Skeletal muscle tissue (tissue), 4 donors: Measurements from ENCODE around the gene TMEM236. TPM values are rescaled to one million over a fixed set of nuclear protein-coding genes. Genes with fewer than 3 reads are reported as not detected.

Source experiments
- H3K27ac ChIP-seq: one replicate; pipeline ENCODE4 v1.7.0; 2013; ENCODE audit warnings: mild to moderate bottlenecking, low read depth, low read length, inconsistent platforms
- H3K27me3 ChIP-seq, 3 donors: one replicate each; pipeline ENCODE4 v1.7.0; 2013; ENCODE audit warnings: low read length in 3 of 3; ENCODE audit not compliant: control insufficient read depth in 3 of 3, insufficient read depth in 3 of 3
- H3K36me3 ChIP-seq, 3 donors: one replicate each; pipeline ENCODE4 v1.7.0; 2013; ENCODE audit warnings: low read length in 3 of 3; ENCODE audit not compliant: control insufficient read depth in 3 of 3, insufficient read depth in 3 of 3
- H3K4me1 ChIP-seq, 3 donors: one replicate each; pipeline ENCODE4 v1.7.0; 2013; ENCODE audit warnings: low read length in 3 of 3, mild to moderate bottlenecking in 3 of 3; ENCODE audit not compliant: control insufficient read depth in 3 of 3, insufficient read depth in 3 of 3
- H3K4me3 ChIP-seq, 3 donors: one replicate each; pipeline ENCODE4 v1.7.0; 2013; ENCODE audit warnings: low read length in 3 of 3
- H3K9ac ChIP-seq, 3 donors: one replicate each; pipeline ENCODE4 v1.7.0; 2013; ENCODE audit warnings: low read length in 3 of 3, mild to moderate bottlenecking in 3 of 3, moderate library complexity in 2 of 3, low read depth in 1 of 3
- H3K9me3 ChIP-seq, 3 donors: one replicate each; pipeline ENCODE4 v1.7.0; 2013; ENCODE audit warnings: low read length in 3 of 3; ENCODE audit not compliant: control insufficient read depth in 3 of 3
- total RNA-seq: library from RNA; depleted of rRNA; stranded (reverse); fragments of >200 nt; gene quantifications from one replicate; pipeline ENCODE4 v1.2.3, GENCODE V29; 2014
- donor health status: Osteomylitis.

TMEM236 gene
- total RNA-seq, 1 donor from 2014 or later: under 0.01 TPM

DNA sequence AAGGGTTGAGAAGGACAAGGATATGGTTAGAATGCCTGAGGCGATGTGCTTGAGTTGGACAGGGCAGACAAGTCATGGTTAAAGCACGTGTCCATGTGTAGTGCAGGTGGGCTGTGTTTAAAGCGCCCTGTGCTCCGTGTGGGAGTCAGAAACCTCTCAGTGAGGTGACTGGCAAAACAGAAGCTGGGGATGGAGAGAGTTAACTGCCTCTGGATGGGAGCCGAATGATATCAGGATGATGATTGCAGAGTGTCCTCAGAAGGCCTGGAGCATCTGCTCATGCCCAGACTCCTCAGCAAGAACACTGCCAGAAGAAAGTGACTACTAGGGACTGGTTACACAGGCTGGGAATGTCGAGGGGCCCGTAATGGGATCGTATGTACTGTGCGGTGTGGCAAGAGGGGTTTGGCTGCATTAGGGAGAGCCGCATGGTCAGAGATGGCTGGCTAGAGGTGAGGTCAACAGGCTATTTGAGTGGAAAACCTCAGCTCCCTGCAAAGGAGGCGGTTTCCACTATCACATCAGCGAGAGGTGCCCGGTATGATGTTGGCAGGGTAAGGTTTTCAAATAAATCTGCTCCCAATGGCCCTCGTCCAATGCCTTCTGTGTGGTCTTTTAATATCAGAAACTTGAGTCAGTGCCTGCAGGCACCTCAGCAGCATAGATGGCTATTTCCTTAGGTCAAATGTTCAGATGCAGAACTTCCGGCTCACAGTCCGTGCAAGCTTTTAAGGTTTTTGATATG is 31.1 kb downstream of the TMEM236 start:
- Histone ChIP-seq H3K9me3 (no peaks in the 10 kb centered on the region), H3K27me3 (no peaks in the 10 kb centered on the region), H3K36me3 (no peaks in the 10 kb centered on the region), H3K4me3 (peak overlapping the region; percentile 57 to 62 (median 60)), H3K4me1 (peaks cover 11 to 31% (median 23%) of the 10 kb centered on the region in 3 donors), H3K27ac (peak overlapping the region; percentile 89), H3K9ac (peak overlapping the region; percentile 41 to 71 (median 66))

DNA sequence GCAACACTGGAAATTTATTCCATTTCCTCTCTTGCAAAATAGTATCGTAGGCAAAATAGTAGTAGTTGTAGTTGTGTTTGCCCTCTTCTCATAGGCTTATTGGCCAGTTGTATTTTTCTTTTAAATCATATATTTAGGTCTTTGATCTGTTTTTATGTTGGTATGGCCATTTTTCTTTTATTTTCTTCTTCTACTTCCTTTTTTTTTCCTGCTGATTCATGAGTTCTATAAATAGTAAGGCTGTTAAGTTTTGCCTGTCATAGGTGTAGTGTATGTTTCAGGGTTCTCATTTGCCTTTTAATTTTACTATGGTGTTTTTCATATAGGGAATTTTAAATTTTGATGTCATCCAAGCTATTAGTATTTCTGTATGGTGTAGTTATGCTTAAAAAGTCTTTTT is 31.8 kb downstream of the TMEM236 start:
- Histone ChIP-seq H3K27me3 (no peaks in the 10 kb centered on the region), H3K4me3 (peak overlapping the region; percentile 57 to 62 (median 60)), H3K9me3 (no peaks in the 10 kb centered on the region), H3K9ac (peak overlapping the region; percentile 41 to 71 (median 66)), H3K36me3 (no peaks in the 10 kb centered on the region), H3K27ac (peak overlapping the region; percentile 89), H3K4me1 (peaks cover 11 to 31% (median 23%) of the 10 kb centered on the region in 3 donors)

DNA sequence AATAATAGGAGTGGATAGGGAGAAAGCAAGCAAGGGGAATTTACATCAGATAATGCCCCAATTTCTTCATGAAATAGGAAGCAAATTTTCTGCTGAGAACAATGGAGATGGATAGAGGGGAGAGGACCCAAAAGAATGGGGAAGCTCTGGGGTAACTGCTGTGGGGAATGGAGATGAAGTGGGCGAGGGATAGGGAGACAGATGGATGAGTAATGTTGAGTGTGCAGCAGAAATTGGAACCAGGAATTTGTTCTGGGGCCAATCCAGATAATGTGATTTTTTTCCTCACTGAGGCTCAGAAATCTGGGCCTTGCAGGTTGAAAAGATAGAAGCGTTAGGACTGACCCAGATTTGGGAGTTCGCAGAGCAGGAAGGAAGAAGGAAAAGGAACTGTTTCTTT is 32.7 kb downstream of the TMEM236 start:
- Histone ChIP-seq H3K9ac (no peak overlapping the region), H3K36me3 (no peaks in the 10 kb centered on the region), H3K27ac (peak overlapping the region; percentile 89), H3K27me3 (no peaks in the 10 kb centered on the region), H3K4me1 (peaks cover 11 to 31% (median 23%) of the 10 kb centered on the region in 3 donors), H3K9me3 (no peaks in the 10 kb centered on the region), H3K4me3 (no peak overlapping the region)

DNA sequence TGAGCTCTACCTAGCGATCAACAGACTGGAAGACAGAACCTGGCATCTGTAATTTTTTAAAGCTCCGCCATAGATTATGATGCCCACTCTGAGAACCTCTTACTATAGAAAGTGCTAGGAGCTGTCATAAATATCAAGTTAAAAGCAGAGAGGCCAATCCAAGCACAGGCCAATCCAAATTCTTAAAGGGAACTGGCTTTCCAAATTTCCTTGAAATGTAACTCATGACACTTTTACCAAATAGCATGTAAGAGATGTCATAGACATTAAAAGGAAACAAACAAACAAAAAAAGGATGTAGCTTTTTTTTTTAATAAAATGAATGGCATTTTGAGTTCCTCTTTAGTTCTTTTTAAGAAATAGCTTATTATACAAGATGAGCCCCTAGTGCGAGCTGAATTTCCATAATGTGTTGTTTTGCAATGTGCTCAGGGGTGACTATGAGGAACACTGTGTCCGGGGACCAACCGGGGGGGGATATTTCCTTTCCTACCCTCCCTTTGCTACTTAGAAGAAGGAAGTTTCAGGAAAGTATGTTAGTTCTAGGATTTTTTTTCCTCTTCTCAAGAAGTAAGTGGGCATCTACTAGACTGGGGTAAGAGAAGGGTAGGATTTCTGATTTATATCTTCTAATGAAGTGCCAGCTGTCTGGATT is 33.4 kb downstream of the TMEM236 start:
- Histone ChIP-seq H3K36me3 (no peaks in the 10 kb centered on the region), H3K27ac (peak overlapping the region; percentile 50), H3K4me1 (peaks cover 11 to 31% (median 23%) of the 10 kb centered on the region in 3 donors), H3K4me3 (no peak overlapping the region), H3K27me3 (no peaks in the 10 kb centered on the region), H3K9ac (no peak overlapping the region), H3K9me3 (no peaks in the 10 kb centered on the region)

DNA sequence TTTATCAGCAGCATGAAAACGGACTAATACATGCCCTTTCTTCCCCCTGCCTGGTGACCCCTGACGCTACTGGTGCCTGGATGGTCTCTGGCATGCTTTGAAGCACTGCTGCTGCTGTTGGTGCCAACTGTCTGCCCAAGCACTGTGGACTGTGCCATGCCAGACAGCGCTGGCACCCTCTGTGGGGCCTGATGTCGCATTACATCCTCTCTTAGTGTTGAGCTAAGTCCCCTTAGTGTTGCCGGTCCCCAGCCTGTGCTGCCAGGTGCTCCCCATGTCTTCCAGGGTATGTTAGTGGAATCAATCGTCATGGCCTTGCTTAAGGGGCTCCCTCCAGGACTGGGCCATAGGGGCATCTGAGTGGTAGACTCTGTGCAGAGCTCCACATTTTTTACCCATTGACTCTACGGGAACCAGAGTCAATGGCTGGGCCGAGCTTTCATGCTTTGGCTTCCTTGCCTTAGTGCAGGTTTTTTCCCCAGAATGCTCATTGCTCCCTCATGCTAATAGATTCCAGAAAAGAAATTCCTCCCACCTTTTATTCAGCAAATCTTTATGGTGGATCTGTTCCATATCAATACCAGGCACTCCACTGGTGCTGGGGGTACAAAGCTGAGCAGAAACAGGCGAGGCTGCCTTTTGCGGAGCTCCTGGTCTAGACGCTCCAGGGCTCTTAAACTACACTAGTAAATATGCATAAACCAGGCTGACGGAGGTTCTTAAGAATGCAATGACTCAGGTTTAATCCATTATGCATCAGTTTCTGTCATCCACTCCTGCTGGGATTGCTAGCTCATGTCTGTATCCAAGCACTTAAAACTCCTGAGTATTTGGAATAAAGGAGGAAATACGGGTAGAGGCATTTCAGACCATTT is 35.3 kb downstream of the TMEM236 start:
- no peaks in the 10 kb centered on the region for H3K9me3 ChIP-seq
- no peak overlapping the region for H3K27ac ChIP-seq
- H3K36me3 ChIP-seq: no peaks in the 10 kb centered on the region
- no peak overlapping the region for H3K9ac ChIP-seq
- H3K4me3 ChIP-seq: no peak overlapping the region
- no peaks in the 10 kb centered on the region for H3K27me3 ChIP-seq
- H3K4me1 ChIP-seq: peaks cover 11 to 29% (median 23%) of the 10 kb centered on the region in 3 donors

DNA sequence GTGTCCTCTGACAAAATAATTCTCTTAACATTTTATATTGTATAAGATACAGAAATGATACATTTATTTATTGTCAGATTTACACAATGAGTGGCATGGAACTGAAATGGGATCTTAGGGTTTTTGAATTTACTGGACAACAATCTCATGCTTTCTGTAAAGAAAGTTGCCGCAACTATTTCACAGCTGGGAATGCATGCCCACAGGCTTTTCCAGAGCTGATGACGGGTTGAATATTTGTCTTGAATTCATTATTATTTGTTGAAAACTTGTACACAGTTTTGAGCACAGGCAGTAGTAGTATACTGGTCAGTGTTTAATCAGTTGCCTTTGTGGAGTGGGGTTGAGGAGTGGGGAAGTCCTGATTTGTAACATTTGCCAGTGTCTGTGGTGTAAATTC is 36.6 kb downstream of the TMEM236 start:
- Histone ChIP-seq H3K9ac (no peak overlapping the region), H3K36me3 (no peaks in the 10 kb centered on the region), H3K4me3 (no peak overlapping the region), H3K27me3 (no peaks in the 10 kb centered on the region), H3K9me3 (no peaks in the 10 kb centered on the region), H3K27ac (no peak overlapping the region), H3K4me1 (peaks cover 2 to 17% (median 15%) of the 10 kb centered on the region in 3 donors)

DNA sequence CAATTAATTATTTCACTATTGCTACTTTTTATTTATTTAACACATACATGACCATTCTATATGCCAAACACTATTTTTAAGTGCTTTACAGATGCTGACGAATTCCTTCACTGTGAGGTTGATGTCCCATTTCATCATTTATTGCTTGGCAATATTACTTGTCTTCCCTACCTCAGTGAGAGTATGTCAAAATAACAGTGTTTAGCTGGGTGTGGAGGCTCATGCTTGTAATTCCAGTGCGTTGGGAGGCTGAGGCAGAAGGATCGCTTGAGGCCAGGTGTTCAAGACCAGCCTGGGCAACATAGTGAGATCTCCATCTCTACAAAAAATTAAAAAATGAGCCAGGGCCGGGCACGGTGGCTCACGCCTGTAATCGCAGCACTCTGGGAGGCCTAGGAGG is 37.4 kb downstream of the TMEM236 start:
- H3K9ac ChIP-seq: no peak overlapping the region
- H3K4me3 ChIP-seq: no peak overlapping the region
- H3K27ac ChIP-seq: no peak overlapping the region
- no peaks in the 10 kb centered on the region for H3K36me3 ChIP-seq
- no peaks in the 10 kb centered on the region for H3K9me3 ChIP-seq
- H3K27me3 ChIP-seq: no peaks in the 10 kb centered on the region
- H3K4me1 ChIP-seq: peaks cover 2 to 14% (median 14%) of the 10 kb centered on the region in 3 donors

DNA sequence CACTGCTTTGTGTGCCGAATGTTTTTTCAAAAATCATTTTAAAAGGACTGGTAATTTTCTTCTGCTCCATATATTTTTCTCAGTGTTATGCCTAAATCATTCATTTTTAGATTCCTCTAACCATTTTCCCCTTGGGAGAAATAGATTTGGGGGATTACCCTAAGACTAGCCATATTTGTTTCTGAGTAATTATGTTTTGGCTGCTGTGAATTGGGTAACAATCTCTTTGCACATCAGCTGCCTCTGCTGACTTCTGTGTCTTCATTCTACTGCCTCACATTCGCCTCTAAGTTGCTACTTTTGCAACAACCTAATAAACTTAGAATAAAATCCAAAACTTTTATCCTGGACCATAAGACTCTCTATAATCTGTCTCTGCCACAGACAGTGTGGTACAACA is 38.6 kb downstream of the TMEM236 start:
- no peaks in the 10 kb centered on the region for H3K9me3 ChIP-seq
- no peak overlapping the region for H3K27ac ChIP-seq
- peaks cover 0 to 7% (median 5%) of the 10 kb centered on the region in 3 donors for H3K4me1 ChIP-seq
- no peak overlapping the region for H3K9ac ChIP-seq
- H3K36me3 ChIP-seq: no peaks in the 10 kb centered on the region
- no peaks in the 10 kb centered on the region for H3K27me3 ChIP-seq
- no peak overlapping the region for H3K4me3 ChIP-seq

DNA sequence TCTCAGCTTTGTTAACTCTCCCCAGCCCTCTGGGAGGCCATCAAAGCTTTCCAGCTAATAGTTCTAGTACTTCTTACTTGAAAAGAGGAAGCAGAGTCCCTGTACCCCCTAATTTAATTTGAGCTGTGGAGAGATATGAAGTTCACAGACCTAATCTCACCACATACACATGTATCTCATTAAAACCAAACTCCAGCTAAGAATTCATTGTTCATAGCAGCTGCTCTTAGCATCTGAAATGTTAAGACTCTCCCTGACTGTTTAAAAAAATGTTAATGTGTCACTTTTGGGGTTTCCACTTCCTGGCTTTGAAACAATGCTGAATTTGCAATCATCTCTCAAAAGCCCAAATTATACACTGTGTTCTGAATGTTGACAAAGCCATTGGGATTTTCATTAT is 41.0 kb downstream of the TMEM236 start:
- Histone ChIP-seq H3K9ac (no peak overlapping the region), H3K36me3 (no peaks in the 10 kb centered on the region), H3K9me3 (no peaks in the 10 kb centered on the region), H3K4me1 (no peaks in the 10 kb centered on the region), H3K27ac (no peak overlapping the region), H3K27me3 (no peaks in the 10 kb centered on the region), H3K4me3 (no peak overlapping the region)
